ENCODE data around the gene TTC21A. TPM values are rescaled to one million over a fixed set of nuclear protein-coding genes. Genes with fewer than 3 reads are reported as not detected.

Gene TTC21A
- total RNA-seq, 2 donors from 2014 or later: 6.7 to 46.5 TPM

- 53 to 67% methylated on average over 3 of the region's 3 CpGs for WGBS, 2 donors
- Histone ChIP-seq H3K4me1 (no peaks in the 10 kb centered on the region), H3K4me3 (no peak overlapping the region), H3K9me3 (no peaks in the 10 kb centered on the region), H3K27ac (no peak overlapping the region), H3K27me3 (no peaks in the 10 kb centered on the region), H3K36me3 (replicated peaks in 1 of 2; ENCODE audit: insufficient read depth in 1 of 2, low read depth in 2 of 2) (no peaks in the 10 kb centered on the region)
- ATAC-seq: peak; percentile 53
- intact Hi-C loops (cut with DNase I): no loop called here
- peak in 3 of 4 donors; percentile 47 to 73 (median 68) for DNase-seq
- TF ChIP-seq, protein P1, sequence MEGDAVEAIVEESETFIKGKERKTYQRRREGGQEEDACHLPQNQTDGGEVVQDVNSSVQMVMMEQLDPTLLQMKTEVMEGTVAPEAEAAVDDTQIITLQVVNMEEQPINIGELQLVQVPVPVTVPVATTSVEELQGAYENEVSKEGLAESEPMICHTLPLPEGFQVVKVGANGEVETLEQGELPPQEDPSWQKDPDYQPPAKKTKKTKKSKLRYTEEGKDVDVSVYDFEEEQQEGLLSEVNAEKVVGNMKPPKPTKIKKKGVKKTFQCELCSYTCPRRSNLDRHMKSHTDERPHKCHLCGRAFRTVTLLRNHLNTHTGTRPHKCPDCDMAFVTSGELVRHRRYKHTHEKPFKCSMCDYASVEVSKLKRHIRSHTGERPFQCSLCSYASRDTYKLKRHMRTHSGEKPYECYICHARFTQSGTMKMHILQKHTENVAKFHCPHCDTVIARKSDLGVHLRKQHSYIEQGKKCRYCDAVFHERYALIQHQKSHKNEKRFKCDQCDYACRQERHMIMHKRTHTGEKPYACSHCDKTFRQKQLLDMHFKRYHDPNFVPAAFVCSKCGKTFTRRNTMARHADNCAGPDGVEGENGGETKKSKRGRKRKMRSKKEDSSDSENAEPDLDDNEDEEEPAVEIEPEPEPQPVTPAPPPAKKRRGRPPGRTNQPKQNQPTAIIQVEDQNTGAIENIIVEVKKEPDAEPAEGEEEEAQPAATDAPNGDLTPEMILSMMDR (IDR thresholded peaks at IDR 0.05): no peak
- no peak for TF ChIP-seq POLR2A (IDR thresholded peaks at IDR 0.05)
Observed at GRCh38 chr3:39115870-39116269, 8.4 kb downstream of the TTC21A start.

DNA sequence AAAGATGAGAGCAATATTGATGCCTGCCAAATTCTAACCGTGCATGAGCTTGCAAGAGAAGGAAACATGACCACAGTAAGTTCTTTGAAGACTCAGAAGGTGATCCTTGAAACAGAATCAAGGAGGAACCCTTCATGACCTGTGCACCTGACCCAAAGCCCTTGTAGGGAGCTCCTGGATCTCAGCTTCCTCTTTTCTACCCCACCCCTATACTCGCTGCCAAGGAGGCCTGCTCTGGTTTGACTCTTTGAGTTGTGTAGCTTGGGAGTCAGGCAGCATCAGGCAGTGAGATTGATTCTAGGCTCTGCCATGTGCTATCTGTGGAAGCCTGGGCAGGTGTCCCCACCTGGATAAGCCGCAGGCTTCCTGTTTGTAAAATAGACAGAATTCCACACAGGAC lies 10.6 kb downstream of the TTC21A start:
- Histone ChIP-seq H3K4me3 (no peak overlapping the region), H3K27me3 (no peaks in the 10 kb centered on the region), H3K27ac (no peak overlapping the region), H3K36me3 (replicated peaks in 1 of 2; ENCODE audit: insufficient read depth in 1 of 2, low read depth in 2 of 2) (no peaks in the 10 kb centered on the region), H3K9me3 (no peaks in the 10 kb centered on the region), H3K4me1 (no peaks in the 10 kb centered on the region)
- intact Hi-C loops (cut with DNase I): no loop called here
- no peak for DNase-seq
- WGBS, 2 donors: 78 to 80% methylated on average over 1 to 3 of the region's 3 CpGs
- TF ChIP-seq, protein P1 (IDR thresholded peaks at IDR 0.05): no peak
- TF ChIP-seq POLR2A (IDR thresholded peaks at IDR 0.05): no peak
- no peak for ATAC-seq

DNA sequence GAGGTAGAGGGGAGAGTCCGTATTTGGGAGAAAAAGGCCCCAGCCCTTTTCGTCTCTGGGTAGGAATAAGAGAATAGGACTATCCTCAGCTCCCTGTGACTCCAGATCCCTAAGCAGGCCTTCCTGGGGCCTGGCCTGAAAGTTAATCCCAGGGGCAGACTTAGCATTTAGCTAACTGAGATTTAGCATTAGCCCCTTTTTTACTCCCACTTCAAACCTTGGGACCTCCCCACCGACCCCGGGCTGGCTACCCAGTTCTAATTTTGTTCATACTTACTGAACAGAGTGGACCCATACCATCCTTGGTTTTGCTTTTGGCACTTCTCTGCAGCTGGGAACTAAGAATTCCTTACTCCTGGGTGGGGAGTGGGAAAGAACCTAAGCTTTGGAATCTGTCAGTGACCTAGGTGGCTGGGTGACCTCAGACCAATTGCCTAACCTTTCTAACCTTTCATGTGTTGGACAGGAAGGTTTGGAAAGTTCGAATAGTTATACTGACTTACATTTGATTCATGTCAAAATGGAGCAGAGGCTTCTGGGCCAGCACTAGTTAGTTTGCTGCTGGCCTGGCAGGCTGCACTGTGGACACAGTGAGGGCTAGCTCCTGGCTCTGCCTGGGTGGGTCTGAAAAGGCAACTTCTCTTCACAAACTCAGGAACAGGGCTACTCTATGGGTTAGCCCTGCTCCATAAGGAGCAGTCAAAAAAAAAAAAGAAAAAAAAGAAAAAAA lies 11.6 kb downstream of the TTC21A start:
- WGBS, 2 donors: 64 to 82% methylated on average over 5 of the region's 5 CpGs
- TF ChIP-seq, protein P1 (IDR thresholded peaks at IDR 0.05): no peak
- TF ChIP-seq POLR2A (IDR thresholded peaks at IDR 0.05): no peak

DNA sequence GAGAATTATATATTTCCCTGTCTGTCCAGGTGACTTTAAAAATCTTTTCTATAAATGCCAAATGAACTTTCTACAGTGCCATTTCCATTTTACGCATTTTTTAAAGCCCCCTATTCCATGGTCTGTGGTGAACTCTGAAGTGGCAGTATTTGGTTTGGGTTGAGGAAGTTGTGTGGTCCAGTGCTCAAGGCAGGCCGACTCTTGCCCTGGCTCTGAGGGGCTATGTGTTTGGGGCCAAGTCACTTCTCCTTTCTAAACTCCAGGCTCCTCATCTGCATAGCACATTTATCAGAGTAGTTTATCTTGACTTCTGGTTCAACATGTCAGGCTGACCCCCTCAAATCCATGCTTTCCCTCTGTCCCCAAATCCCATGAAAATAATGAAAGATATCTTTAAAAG lies 14.1 kb downstream of the TTC21A start:
- no peaks in the 10 kb centered on the region for H3K9me3 ChIP-seq
- no peak for DNase-seq
- no peak for ATAC-seq
- peaks cover 19% of the 10 kb centered on the region for H3K4me1 ChIP-seq
- WGBS, 2 donors: 86 to 92% methylated on average over 2 of the region's 2 CpGs
- intact Hi-C loops (cut with DNase I): no loop called here
- no peaks in the 10 kb centered on the region for H3K27me3 ChIP-seq
- no peak overlapping the region for H3K27ac ChIP-seq
- TF ChIP-seq, protein P1 (IDR thresholded peaks at IDR 0.05): no peak
- TF ChIP-seq POLR2A (IDR thresholded peaks at IDR 0.05): no peak
- no peak overlapping the region for H3K4me3 ChIP-seq
- H3K36me3 ChIP-seq (replicated peaks in 1 of 2; ENCODE audit: insufficient read depth in 1 of 2, low read depth in 2 of 2): no peaks in the 10 kb centered on the region

More for the DNA sequence above, 11.6 kb downstream of the TTC21A start:
- ATAC-seq: no peak
- H3K9me3 ChIP-seq: no peaks in the 10 kb centered on the region
- H3K27ac ChIP-seq: no peak overlapping the region
- H3K36me3 ChIP-seq (replicated peaks in 1 of 2; ENCODE audit: insufficient read depth in 1 of 2, low read depth in 2 of 2): no peaks in the 10 kb centered on the region
- no peaks in the 10 kb centered on the region for H3K27me3 ChIP-seq
- intact Hi-C loops (cut with DNase I): no loop called here
- no peak overlapping the region for H3K4me3 ChIP-seq
- no peak for DNase-seq
- no peaks in the 10 kb centered on the region for H3K4me1 ChIP-seq

GRCh38 chr3:39122813-39123212 lies 15.3 kb downstream of the TTC21A start:
- peaks cover 30% of the 10 kb centered on the region for H3K4me1 ChIP-seq
- WGBS, 2 donors: 80 to 86% methylated on average over 1 of the region's 1 CpG
- TF ChIP-seq POLR2A (IDR thresholded peaks at IDR 0.05): no peak
- TF ChIP-seq, protein P1 (IDR thresholded peaks at IDR 0.05): no peak
- H3K27me3 ChIP-seq: no peaks in the 10 kb centered on the region
- intact Hi-C loops (cut with DNase I): no loop called here
- ATAC-seq: no peak
- H3K9me3 ChIP-seq: no peaks in the 10 kb centered on the region
- no peak for DNase-seq
- no peaks in the 10 kb centered on the region for H3K36me3 ChIP-seq (replicated peaks in 1 of 2; ENCODE audit: insufficient read depth in 1 of 2, low read depth in 2 of 2)
- H3K4me3 ChIP-seq: no peak overlapping the region
- no peak overlapping the region for H3K27ac ChIP-seq
